ENCODE data around the gene RAET1L. TPM values are rescaled to one million over a fixed set of nuclear protein-coding genes. Genes with fewer than 3 reads are reported as not detected.
"Not testable (repeated sequence)": the region's sequence is repeated elsewhere in the genome, so short reads cannot be mapped to it uniquely, and the experiment has no call there.

RAET1L gene
- total and polyA plus RNA-seq, 5 donors = not detected

- no peak for ATAC-seq
These were observed 21.1 kb downstream of the RAET1L start for GRCh38 chr6:150004101-150004782.

GRCh38 chr6:150003599-150003998 lies 21.7 kb downstream of the RAET1L start:
- ATAC-seq; H3K9me3 ChIP-seq (ENCODE audit: control insufficient read depth, low read length); intact Hi-C loops (cut with DNase I); H3K27ac ChIP-seq (ENCODE audit: low read length); H3K4me3 ChIP-seq (ENCODE audit: low read length); H3K4me1 ChIP-seq (ENCODE audit: control insufficient read depth, insufficient read depth, low read length); DNase-seq; H3K27me3 ChIP-seq (ENCODE audit: control insufficient read depth, insufficient read depth): not testable (repeated sequence)
- WGBS = 93% methylated on average over 3 of the region's 3 CpGs

More at GRCh38 chr6:150004101-150004782, 21.1 kb downstream of the RAET1L start:
- WGBS = 35% methylated on average over 14 of the region's 14 CpGs
- Histone ChIP-seq H3K9me3 (ENCODE audit: control insufficient read depth, low read length) (no peaks in the 10 kb centered on the region), H3K27ac (ENCODE audit: low read length) (no peak overlapping the region), H3K4me3 (ENCODE audit: low read length) (peak overlapping the region; percentile 67), H3K4me1 (ENCODE audit: control insufficient read depth, insufficient read depth, low read length) (no peaks in the 10 kb centered on the region), H3K27me3 (ENCODE audit: control insufficient read depth, insufficient read depth) (no peaks in the 10 kb centered on the region)
- DNase-seq = no peak
- intact Hi-C loops (cut with DNase I) = no loop called here

- H3K27ac ChIP-seq (ENCODE audit: low read length) = no peak overlapping the region
- no peaks in the 10 kb centered on the region for H3K4me1 ChIP-seq (ENCODE audit: control insufficient read depth, insufficient read depth, low read length)
- ATAC-seq (no peak), DNase-seq (no peak)
- 91% methylated on average over 2 of the region's 2 CpGs for WGBS
- intact Hi-C loops (cut with DNase I) = no loop called here
- H3K9me3 ChIP-seq (ENCODE audit: control insufficient read depth, low read length) = no peaks in the 10 kb centered on the region
- H3K27me3 ChIP-seq (ENCODE audit: control insufficient read depth, insufficient read depth) = no peaks in the 10 kb centered on the region
- H3K4me3 ChIP-seq (ENCODE audit: low read length) = no peak overlapping the region
These were observed 22.6 kb downstream of the RAET1L start for GRCh38 chr6:150002710-150003109.

- 84% methylated on average over 3 of the region's 3 CpGs for WGBS
- intact Hi-C loops (cut with DNase I) = no loop called here
- no peak overlapping the region for H3K4me3 ChIP-seq (ENCODE audit: low read length)
- no peak for ATAC-seq
- no peaks in the 10 kb centered on the region for H3K4me1 ChIP-seq (ENCODE audit: control insufficient read depth, insufficient read depth, low read length)
- no peak for DNase-seq
- H3K27me3 ChIP-seq (ENCODE audit: control insufficient read depth, insufficient read depth) = no peaks in the 10 kb centered on the region
- no peaks in the 10 kb centered on the region for H3K9me3 ChIP-seq (ENCODE audit: control insufficient read depth, low read length)
- no peak overlapping the region for H3K27ac ChIP-seq (ENCODE audit: low read length)
These were observed 23.9 kb downstream of the RAET1L start for GRCh38 chr6:150001295-150002008.

GRCh38 chr6:149999636-150000035 lies 25.7 kb downstream of the RAET1L start:
- Histone ChIP-seq H3K27ac (ENCODE audit: low read length) (no peak overlapping the region), H3K9me3 (ENCODE audit: control insufficient read depth, low read length) (no peaks in the 10 kb centered on the region), H3K4me3 (ENCODE audit: low read length) (no peak overlapping the region), H3K27me3 (ENCODE audit: control insufficient read depth, insufficient read depth) (peaks cover 7% of the 10 kb centered on the region), H3K4me1 (ENCODE audit: control insufficient read depth, insufficient read depth, low read length) (no peaks in the 10 kb centered on the region)
- no peak for DNase-seq
- WGBS = 87% methylated on average over 2 of the region's 2 CpGs
- intact Hi-C loops (cut with DNase I) = no loop called here
- ATAC-seq = no peak

- Histone ChIP-seq H3K27me3 (ENCODE audit: control insufficient read depth, insufficient read depth) (peaks cover 7% of the 10 kb centered on the region), H3K4me1 (ENCODE audit: control insufficient read depth, insufficient read depth, low read length) (no peaks in the 10 kb centered on the region), H3K27ac (ENCODE audit: low read length) (no peak overlapping the region), H3K9me3 (ENCODE audit: control insufficient read depth, low read length) (no peaks in the 10 kb centered on the region), H3K4me3 (ENCODE audit: low read length) (no peak overlapping the region)
- intact Hi-C loops (cut with DNase I) = no loop called here
- WGBS = 86% methylated on average over 7 of the region's 7 CpGs
- no peak for DNase-seq
- ATAC-seq = no peak
These were observed 29.4 kb downstream of the RAET1L start for GRCh38 chr6:149995971-149996370.

GRCh38 chr6:149995235-149995750 lies 30.0 kb downstream of the RAET1L start:
- Histone ChIP-seq H3K9me3 (ENCODE audit: control insufficient read depth, low read length) (no peaks in the 10 kb centered on the region), H3K4me3 (ENCODE audit: low read length) (no peak overlapping the region), H3K27ac (ENCODE audit: low read length) (no peak overlapping the region), H3K4me1 (ENCODE audit: control insufficient read depth, insufficient read depth, low read length) (peaks cover under 1% of the 10 kb centered on the region), H3K27me3 (ENCODE audit: control insufficient read depth, insufficient read depth) (peaks cover 7% of the 10 kb centered on the region)
- intact Hi-C loops (cut with DNase I) = no loop called here
- DNase-seq (no peak), ATAC-seq (no peak)
- WGBS = 72% methylated on average over 6 of the region's 6 CpGs

- H3K9me3 ChIP-seq (ENCODE audit: control insufficient read depth, low read length) = no peaks in the 10 kb centered on the region
- WGBS = 38% methylated on average over 4 of the region's 4 CpGs
- peaks cover 7% of the 10 kb centered on the region for H3K27me3 ChIP-seq (ENCODE audit: control insufficient read depth, insufficient read depth)
- ATAC-seq (no peak), DNase-seq (no peak)
- H3K4me1 ChIP-seq (ENCODE audit: control insufficient read depth, insufficient read depth, low read length) = peaks cover 3% of the 10 kb centered on the region
- H3K4me3 ChIP-seq (ENCODE audit: low read length) = no peak overlapping the region
- intact Hi-C loops (cut with DNase I) = no loop called here
- no peak overlapping the region for H3K27ac ChIP-seq (ENCODE audit: low read length)
These were observed 33.5 kb downstream of the RAET1L start for GRCh38 chr6:149991838-149992237.

GRCh38 chr6:149991472-149991795 lies 33.9 kb downstream of the RAET1L start:
- H3K27ac ChIP-seq (ENCODE audit: low read length); H3K9me3 ChIP-seq (ENCODE audit: control insufficient read depth, low read length); DNase-seq; intact Hi-C loops (cut with DNase I); H3K4me1 ChIP-seq (ENCODE audit: control insufficient read depth, insufficient read depth, low read length); H3K27me3 ChIP-seq (ENCODE audit: control insufficient read depth, insufficient read depth); H3K4me3 ChIP-seq (ENCODE audit: low read length): not testable (repeated sequence)
- 4% methylated on average over 7 of the region's 7 CpGs for WGBS
- ATAC-seq = peak in 1 of 2 donors; percentile 32

GRCh38 chr6:149990661-149991471 lies 34.5 kb downstream of the RAET1L start:
- DNase-seq (peak in 1 of 3 donors; percentile 43), ATAC-seq (no peak)
- Histone ChIP-seq H3K9me3 (ENCODE audit: control insufficient read depth, low read length) (no peaks in the 10 kb centered on the region), H3K27me3 (ENCODE audit: control insufficient read depth, insufficient read depth) (peaks cover 7% of the 10 kb centered on the region), H3K27ac (ENCODE audit: low read length) (no peak overlapping the region), H3K4me1 (ENCODE audit: control insufficient read depth, insufficient read depth, low read length) (peaks cover 3% of the 10 kb centered on the region), H3K4me3 (ENCODE audit: low read length) (peak overlapping the region; percentile 23)
- WGBS = 1% methylated on average over 49 of the region's 49 CpGs
- intact Hi-C loops (cut with DNase I) = no loop called here

GRCh38 chr6:149990212-149990660 lies 35.1 kb downstream of the RAET1L start:
- DNase-seq = no peak
- peaks cover 3% of the 10 kb centered on the region for H3K4me1 ChIP-seq (ENCODE audit: control insufficient read depth, insufficient read depth, low read length)
- H3K27ac ChIP-seq (ENCODE audit: low read length) = no peak overlapping the region
- ATAC-seq = no peak
- peak overlapping the region; percentile 23 for H3K4me3 ChIP-seq (ENCODE audit: low read length)
- H3K9me3 ChIP-seq (ENCODE audit: control insufficient read depth, low read length) = no peaks in the 10 kb centered on the region
- 2% methylated on average over 32 of the region's 32 CpGs for WGBS
- intact Hi-C loops (cut with DNase I) = no loop called here
- peaks cover 3% of the 10 kb centered on the region for H3K27me3 ChIP-seq (ENCODE audit: control insufficient read depth, insufficient read depth)

Measured in right cardiac atrium (tissue), 5 donors.